Measurements from ENCODE around the gene SYF2. TPM values are rescaled to one million over a fixed set of nuclear protein-coding genes. Genes with fewer than 3 reads are reported as not detected.

SYF2 gene
- polyA plus RNA-seq, 1 of the 3 experiments (the other 2 are of a cell fraction) = 31.1 TPM

GRCh38 chr1:25232866-25233784 is 823 bp upstream of the SYF2 start:
- peak; percentile 38; the same call in 1 of the 2 replicates for TF ChIP-seq POLR2AphosphoS5 (IDR thresholded peaks at IDR 0.05; ENCODE audit: low read depth, low read length)
- 0 out of 2 replicates have a peak, but pooled peaks have one; percentile 55 for TF ChIP-seq RFX5 (IDR thresholded peaks at IDR 0.05; ENCODE audit: low read length)
- TF ChIP-seq CHD2 (IDR thresholded peaks at IDR 0.05; ENCODE audit: low read length, partially characterized antibody) = peak; percentile 15
- no peak for TF ChIP-seq FOXJ3 (CRISPR knock-in tag; IDR thresholded peaks at IDR 0.05)
- TF ChIP-seq MXI1 (IDR thresholded peaks at IDR 0.05; ENCODE audit: low read depth, low read length) = peak; percentile 24; the same call in 1 of the 2 replicates
- TF ChIP-seq GATA2 (CRISPR knock-in tag; IDR thresholded peaks at IDR 0.05) = peak; percentile 69

GRCh38 chr1:25223471-25223870 is 8.8 kb downstream of the SYF2 start:
- POLR2A ChIA-PET = no interaction called here
- CTCF ChIA-PET = interaction anchor here (0.8 kb wide), 1 partner anchor 18 kb away, joined by 3 read pairs; no protein-coding TSS in a partner anchor
- H4K20me1 ChIP-seq (ENCODE audit: insufficient read depth) = no peaks in the 10 kb centered on the region
- H3K9ac ChIP-seq = no peak overlapping the region
- H2AFZ ChIP-seq (ENCODE audit: low read depth) = no peak overlapping the region
- peaks cover 4% of the 10 kb centered on the region; the same call in 1 of the 2 replicates for H3K79me2 ChIP-seq (ENCODE audit: insufficient read depth)
- H3K27ac ChIP-seq (ENCODE audit: low read depth in 2 of 2, low read length in 1 of 2) = no peak overlapping the region
- H3K9me3 ChIP-seq = no peaks in the 10 kb centered on the region
- no peaks in the 10 kb centered on the region for H3K9me2 ChIP-seq
- no peak overlapping the region for H3K4me2 ChIP-seq
- H3K27me3 ChIP-seq (ENCODE audit: insufficient read depth) = no peaks in the 10 kb centered on the region
- peaks cover 51 to 53% of the 10 kb centered on the region in 2 experiments for H3K36me3 ChIP-seq (replicated peaks in 1 of 2; ENCODE audit: control insufficient read depth in 1 of 2, insufficient read depth in 2 of 2, low read length in 1 of 2)
- no peak overlapping the region for H3K4me3 ChIP-seq (ENCODE audit: low read depth in 2 of 2, low read length in 1 of 2)
- peaks cover 12% of the 10 kb centered on the region for H3F3A ChIP-seq (replicated peaks; ENCODE audit: insufficient read depth)
- WGBS (ENCODE audit: low lambda C conversion rate) = 96% methylated on average over 3 of the region's 3 CpGs
- TF ChIP-seq MAX (IDR thresholded peaks at IDR 0.05; ENCODE audit: low read depth) (no peak), FOSL2 (IDR thresholded peaks at IDR 0.05; ENCODE audit: borderline replicate concordance, low read depth) (peak; percentile 19; the same call in 1 of the 2 replicates)
- no peak for DNase-seq
- no peaks in the 10 kb centered on the region for H3K4me1 ChIP-seq (ENCODE audit: control insufficient read depth in 1 of 2, insufficient read depth in 2 of 2, low read depth in 1 of 2, low read length in 1 of 2)

More at GRCh38 chr1:25232866-25233784, 823 bp upstream of the SYF2 start:
- Histone ChIP-seq H3K4me2 (peak overlapping the region; percentile 86), H4K20me1 (ENCODE audit: insufficient read depth) (no peaks in the 10 kb centered on the region), H3K79me2 (ENCODE audit: insufficient read depth) (peaks cover 86% of the 10 kb centered on the region), H3K4me1 (ENCODE audit: control insufficient read depth in 1 of 2, insufficient read depth in 2 of 2, low read depth in 1 of 2, low read length in 1 of 2) (peaks cover 0 to 11% of the 10 kb centered on the region in 2 experiments; a peak in 3 of 4 replicates), H3K27ac (ENCODE audit: low read depth in 2 of 2, low read length in 1 of 2) (peak overlapping the region; percentile 89 to 93), H3K27me3 (ENCODE audit: insufficient read depth) (no peaks in the 10 kb centered on the region), H3K36me3 (replicated peaks in 1 of 2; ENCODE audit: control insufficient read depth in 1 of 2, insufficient read depth in 2 of 2, low read length in 1 of 2) (peaks cover 19 to 37% of the 10 kb centered on the region in 2 experiments), H3F3A (replicated peaks; ENCODE audit: insufficient read depth) (peaks cover 8% of the 10 kb centered on the region), H2AFZ (ENCODE audit: low read depth) (peak overlapping the region; percentile 96), H3K4me3 (ENCODE audit: low read depth in 2 of 2, low read length in 1 of 2) (peak overlapping the region; percentile 88 to 99), H3K9me3 (no peaks in the 10 kb centered on the region), H3K9me2 (no peaks in the 10 kb centered on the region), H3K9ac (peak overlapping the region; percentile 93)
- peak; percentile 81 for DNase-seq
- CTCF ChIA-PET = interaction anchor here (1.1 to 2.1 kb wide), 5 partner anchors 7 to 419 kb away, joined by 3 to 9 read pairs (median 4); no protein-coding TSS in a partner anchor
- WGBS (ENCODE audit: low lambda C conversion rate) = 21% methylated on average over 13 of the region's 13 CpGs
- POLR2A ChIA-PET = interaction anchor here (0.6 to 2.4 kb wide), 8 partner anchors 10 to 319 kb away, joined by 3 to 24 read pairs (median 4); partner anchors contain the start of gene RSRP1

GRCh38 chr1:25222606-25223005 is 9.7 kb downstream of the SYF2 start:
- no peak for DNase-seq
- Histone ChIP-seq H3K79me2 (ENCODE audit: insufficient read depth) (no peaks in the 10 kb centered on the region), H3F3A (replicated peaks; ENCODE audit: insufficient read depth) (peaks cover 17% of the 10 kb centered on the region), H3K27me3 (ENCODE audit: insufficient read depth) (no peaks in the 10 kb centered on the region), H4K20me1 (ENCODE audit: insufficient read depth) (no peaks in the 10 kb centered on the region), H3K9me3 (no peaks in the 10 kb centered on the region), H3K4me3 (ENCODE audit: low read depth in 2 of 2, low read length in 1 of 2) (no peak overlapping the region), H3K27ac (ENCODE audit: low read depth in 2 of 2, low read length in 1 of 2) (no peak overlapping the region), H3K9ac (no peak overlapping the region), H3K9me2 (no peaks in the 10 kb centered on the region), H2AFZ (ENCODE audit: low read depth) (no peak overlapping the region), H3K4me2 (no peak overlapping the region), H3K36me3 (replicated peaks in 1 of 2; ENCODE audit: control insufficient read depth in 1 of 2, insufficient read depth in 2 of 2, low read length in 1 of 2) (peaks cover 45 to 48% of the 10 kb centered on the region in 2 experiments), H3K4me1 (ENCODE audit: control insufficient read depth in 1 of 2, insufficient read depth in 2 of 2, low read depth in 1 of 2, low read length in 1 of 2) (no peaks in the 10 kb centered on the region)
- 82% methylated on average over 4 of the region's 4 CpGs for WGBS (ENCODE audit: low lambda C conversion rate)
- POLR2A ChIA-PET = interaction anchor here (1.2 kb wide), 1 partner anchor 10 kb away, joined by 4 read pairs; the partner anchor contains the start of gene SYF2
- CTCF ChIA-PET = interaction anchor here (0.5 to 1.1 kb wide), 2 partner anchors 121 to 374 kb away, joined by 3 read pairs; no protein-coding TSS in a partner anchor
- TF ChIP-seq RAD21 (IDR thresholded peaks at IDR 0.05; ENCODE audit: low read length) (no peak), NFIC (IDR thresholded peaks at IDR 0.05; ENCODE audit: borderline replicate concordance) (no peak), FOXM1 (IDR thresholded peaks at IDR 0.05; ENCODE audit: low read depth) (no peak), SMC3 (IDR thresholded peaks at IDR 0.05; ENCODE audit: low read depth, low read length) (no peak), ZBTB33 (IDR thresholded peaks at IDR 0.05; ENCODE audit: borderline replicate concordance, low read depth) (no peak), RCOR1 (IDR thresholded peaks at IDR 0.05; ENCODE audit: low read length) (no peak), YY1 (IDR thresholded peaks at IDR 0.05; ENCODE audit: low read depth) (no peak), CTCF (IDR thresholded peaks at IDR 0.05) (no peak), FOSL2 (IDR thresholded peaks at IDR 0.05; ENCODE audit: borderline replicate concordance, low read depth) (no peak), JUND (IDR thresholded peaks at IDR 0.05) (no peak)
